RWPE2 (cell line): ENCODE measurements around the gene SSPN.

Experiments
- ATAC-seq: fragments of 200-7000 bp; cut with Tn5 transposase; 3 replicates; pipeline ENCODE4 v1.9.1; 2021; ENCODE audit warnings: low read depth
- DNase-seq: peaks from one replicate; pipeline ENCODE4 v3.0.0-alpha.2; 2020; ENCODE audit warnings: low spot score
- H3K27ac ChIP-seq: fragments of 450-650 bp; 2 replicates; pipeline ENCODE4 v1.5.1; 2017; ENCODE audit warnings: mild to moderate bottlenecking; ENCODE audit not compliant: poor library complexity, severe bottlenecking
- H3K27me3 ChIP-seq: fragments of 250-450 bp; sonication (Bioruptor Pico); 2 replicates; pipeline ENCODE4 v1.5.1; 2021; ENCODE audit warnings: mild to moderate bottlenecking, moderate library complexity; ENCODE audit not compliant: insufficient read depth, poor library complexity, severe bottlenecking
- H3K36me3 ChIP-seq: fragments of 250-450 bp; sonication (Bioruptor Pico); 2 replicates; pipeline ENCODE4 v1.5.1; 2020; ENCODE audit warnings: low read depth, mild to moderate bottlenecking, moderate library complexity
- H3K4me1 ChIP-seq: fragments of 250-450 bp; sonication (Bioruptor Pico); 2 replicates; pipeline ENCODE4 v1.5.1; 2021; ENCODE audit warnings: mild to moderate bottlenecking, moderate library complexity; ENCODE audit not compliant: insufficient read depth, poor library complexity, severe bottlenecking
- H3K4me3 ChIP-seq: fragments of 250-450 bp; sonication (Bioruptor Pico); 2 replicates; pipeline ENCODE4 v1.5.1; 2021; ENCODE audit warnings: mild to moderate bottlenecking, moderate library complexity; ENCODE audit not compliant: severe bottlenecking
- H3K9me3 ChIP-seq: fragments of 250-450 bp; sonication (Bioruptor Pico); 2 replicates; pipeline ENCODE4 v1.5.1; 2021; ENCODE audit warnings: mild to moderate bottlenecking, moderate library complexity; ENCODE audit not compliant: severe bottlenecking
- TF ChIP-seq, protein P1 (sequence below): fragments of 450-650 bp; IDR thresholded peaks from one replicate; pipeline ENCODE4 v1.5.1; 2017; ENCODE audit warnings: mild to moderate bottlenecking, moderate library complexity; ENCODE audit not compliant: poor library complexity, severe bottlenecking

The SSPN gene

DNA sequence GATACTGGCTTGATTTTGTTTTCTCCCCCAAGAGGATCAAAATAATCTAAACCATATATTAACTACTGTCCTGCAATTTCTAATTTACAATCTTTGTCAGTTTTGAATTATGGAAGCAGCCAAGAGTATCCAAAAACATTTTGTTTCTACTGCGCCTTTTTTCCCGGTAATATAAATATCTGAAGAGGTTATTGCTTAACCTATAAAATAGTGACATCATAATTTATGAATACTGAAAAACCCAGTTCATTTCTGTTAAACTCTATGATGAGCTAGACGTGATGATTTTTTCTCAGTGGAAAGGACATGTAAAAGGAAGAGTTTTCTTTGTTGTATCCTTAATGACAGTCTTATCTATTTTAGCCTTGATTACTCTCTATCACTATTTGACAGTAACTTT, 3.2 kb upstream of the SSPN start:
- Histone ChIP-seq H3K27me3 (no peaks in the 10 kb centered on the region), H3K4me1 (no peaks in the 10 kb centered on the region), H3K9me3 (no peaks in the 10 kb centered on the region), H3K27ac (no peak overlapping the region), H3K36me3 (no peaks in the 10 kb centered on the region), H3K4me3 (no peak overlapping the region)
- ATAC-seq (no peak), DNase-seq (no peak)
- TF ChIP-seq, protein P1, sequence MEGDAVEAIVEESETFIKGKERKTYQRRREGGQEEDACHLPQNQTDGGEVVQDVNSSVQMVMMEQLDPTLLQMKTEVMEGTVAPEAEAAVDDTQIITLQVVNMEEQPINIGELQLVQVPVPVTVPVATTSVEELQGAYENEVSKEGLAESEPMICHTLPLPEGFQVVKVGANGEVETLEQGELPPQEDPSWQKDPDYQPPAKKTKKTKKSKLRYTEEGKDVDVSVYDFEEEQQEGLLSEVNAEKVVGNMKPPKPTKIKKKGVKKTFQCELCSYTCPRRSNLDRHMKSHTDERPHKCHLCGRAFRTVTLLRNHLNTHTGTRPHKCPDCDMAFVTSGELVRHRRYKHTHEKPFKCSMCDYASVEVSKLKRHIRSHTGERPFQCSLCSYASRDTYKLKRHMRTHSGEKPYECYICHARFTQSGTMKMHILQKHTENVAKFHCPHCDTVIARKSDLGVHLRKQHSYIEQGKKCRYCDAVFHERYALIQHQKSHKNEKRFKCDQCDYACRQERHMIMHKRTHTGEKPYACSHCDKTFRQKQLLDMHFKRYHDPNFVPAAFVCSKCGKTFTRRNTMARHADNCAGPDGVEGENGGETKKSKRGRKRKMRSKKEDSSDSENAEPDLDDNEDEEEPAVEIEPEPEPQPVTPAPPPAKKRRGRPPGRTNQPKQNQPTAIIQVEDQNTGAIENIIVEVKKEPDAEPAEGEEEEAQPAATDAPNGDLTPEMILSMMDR: no peak

DNA sequence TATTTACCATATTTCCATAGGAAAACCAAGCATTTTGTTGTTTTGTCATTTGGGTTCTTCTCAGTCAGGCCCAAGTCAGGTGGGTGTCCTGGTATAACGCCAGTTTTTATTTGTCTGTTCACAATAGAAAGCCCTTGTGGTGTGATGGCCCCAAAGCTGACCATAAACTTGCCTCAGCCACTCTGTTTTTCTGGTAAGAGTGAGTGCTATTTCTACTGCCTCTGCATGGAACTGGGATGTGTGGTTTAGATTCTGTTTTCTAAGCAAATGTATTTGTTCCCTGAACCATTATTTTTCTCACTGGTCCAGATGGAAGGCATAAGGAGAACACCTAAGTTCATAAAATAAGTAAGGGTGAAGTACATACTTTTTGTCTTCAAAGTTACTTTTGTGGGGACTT, 1.8 kb upstream of the SSPN start:
- H3K4me1 ChIP-seq: no peaks in the 10 kb centered on the region
- DNase-seq: no peak
- TF ChIP-seq, protein P1: no peak
- no peak overlapping the region for H3K27ac ChIP-seq
- no peaks in the 10 kb centered on the region for H3K9me3 ChIP-seq
- ATAC-seq: no peak
- no peaks in the 10 kb centered on the region for H3K36me3 ChIP-seq
- no peaks in the 10 kb centered on the region for H3K27me3 ChIP-seq
- no peak overlapping the region for H3K4me3 ChIP-seq

DNA sequence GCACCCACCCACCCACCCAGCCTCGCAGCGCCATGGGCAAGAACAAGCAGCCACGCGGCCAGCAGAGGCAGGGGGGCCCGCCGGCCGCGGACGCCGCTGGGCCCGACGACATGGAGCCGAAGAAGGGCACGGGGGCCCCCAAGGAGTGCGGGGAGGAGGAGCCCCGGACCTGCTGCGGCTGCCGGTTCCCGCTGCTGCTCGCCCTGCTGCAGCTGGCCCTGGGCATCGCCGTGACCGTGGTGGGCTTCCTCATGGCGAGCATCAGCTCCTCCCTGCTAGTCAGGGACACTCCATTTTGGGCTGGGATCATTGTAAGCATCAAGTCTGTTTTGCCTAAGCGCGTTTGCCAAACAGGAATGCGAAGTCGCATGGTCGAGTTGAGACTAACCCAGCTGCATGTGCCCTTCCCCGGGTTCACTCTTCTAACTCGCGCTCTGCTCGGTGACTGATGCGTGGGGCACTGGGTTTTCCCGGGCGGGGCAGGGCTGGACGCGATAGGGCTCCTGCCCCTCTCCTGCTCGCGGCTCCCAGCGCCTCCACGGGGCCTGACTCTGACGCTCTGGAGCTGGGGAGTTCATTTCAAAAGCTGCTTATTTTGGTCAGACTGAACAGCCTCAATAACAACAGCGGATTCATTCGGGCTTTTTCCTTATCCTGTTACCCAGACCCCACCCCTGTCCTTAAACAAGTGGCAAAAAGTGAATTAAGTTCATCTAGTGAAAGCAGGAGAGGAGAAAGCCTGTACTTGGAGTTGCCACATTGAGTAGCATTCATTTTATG, 458 bp downstream of the SSPN start:
- Histone ChIP-seq H3K4me1 (no peaks in the 10 kb centered on the region), H3K36me3 (no peaks in the 10 kb centered on the region), H3K4me3 (peak overlapping the region; percentile 23), H3K27ac (no peak overlapping the region), H3K9me3 (no peaks in the 10 kb centered on the region), H3K27me3 (no peaks in the 10 kb centered on the region)
- no peak for DNase-seq
- peak; percentile 60 for ATAC-seq
- TF ChIP-seq, protein P1: no peak

DNA sequence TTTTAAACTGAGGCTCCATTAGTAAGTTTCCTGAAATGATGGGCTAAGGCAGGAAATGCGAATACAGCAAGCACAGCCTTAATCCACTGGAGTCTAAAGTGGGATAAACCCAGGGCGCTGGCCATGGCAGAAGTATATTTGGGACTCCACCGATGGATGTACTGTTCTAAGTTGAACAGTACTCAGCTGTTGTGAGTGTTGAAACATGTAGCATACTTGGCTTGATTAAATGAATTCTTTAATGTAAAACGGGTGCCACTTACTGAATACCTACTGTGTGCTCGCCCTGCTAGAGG, 996 bp downstream of the SSPN start:
- no peaks in the 10 kb centered on the region for H3K36me3 ChIP-seq
- TF ChIP-seq, protein P1: no peak
- H3K27me3 ChIP-seq: no peaks in the 10 kb centered on the region
- no peaks in the 10 kb centered on the region for H3K4me1 ChIP-seq
- no peak for ATAC-seq
- H3K4me3 ChIP-seq: no peak overlapping the region
- no peak overlapping the region for H3K27ac ChIP-seq
- H3K9me3 ChIP-seq: no peaks in the 10 kb centered on the region
- DNase-seq: no peak

DNA sequence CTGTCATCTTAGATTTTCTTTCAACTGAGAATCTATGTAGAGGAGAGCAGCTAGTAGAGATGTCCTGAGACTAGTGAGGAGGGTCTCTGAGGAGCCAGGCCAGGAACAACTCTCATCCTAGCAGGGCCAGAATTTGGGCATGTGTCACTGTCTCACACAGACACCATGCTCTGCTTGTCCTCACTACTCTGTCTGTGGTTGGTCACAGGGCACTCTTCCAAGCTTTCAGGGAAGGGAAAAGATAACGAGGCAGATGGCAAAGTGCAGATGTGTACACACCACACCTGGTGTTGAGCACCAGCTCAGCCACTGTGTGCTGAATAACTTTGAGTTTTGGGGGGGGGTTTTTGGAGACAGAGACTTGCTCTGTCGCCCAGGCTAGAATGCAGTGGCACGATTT, 2.5 kb downstream of the SSPN start:
- ATAC-seq (no peak), DNase-seq (no peak)
- Histone ChIP-seq H3K4me1 (no peaks in the 10 kb centered on the region), H3K27me3 (no peaks in the 10 kb centered on the region), H3K4me3 (no peak overlapping the region), H3K9me3 (no peaks in the 10 kb centered on the region), H3K36me3 (no peaks in the 10 kb centered on the region), H3K27ac (no peak overlapping the region)
- TF ChIP-seq, protein P1: no peak
